Endothelial cell of umbilical vein (primary cell): ENCODE measurements around the gene ADAMTS19. TPM values are rescaled to one million over a fixed set of nuclear protein-coding genes. Genes with fewer than 3 reads are reported as not detected.

ENCODE experiments used
- BruUV-seq: library from RNA; stranded (reverse); fragments of 400-500 nt; replicated peaks from 2 replicates; lab custom pipeline; 2021; lab: Mats Ljungman, UMichigan
- CTCF ChIA-PET: fragments of 300-600, 350-600 bp; sonication (Branson Sonifier 250); formaldehyde crosslinking; loops from one replicate; lab custom pipeline; 2021; ENCODE audit warnings: antibody characterized with exemption, inconsistent platforms; lab: Charles Lee
- POLR2A ChIA-PET: fragments of 300-600, 350-600 bp; sonication (Branson Sonifier 250); formaldehyde crosslinking; loops from one replicate; lab custom pipeline; 2021; ENCODE audit warnings: antibody characterized with exemption, inconsistent platforms; lab: Charles Lee
- DNase-seq: peaks from one replicate; pipeline ENCODE4 v3.0.0-alpha.2; 2011; ENCODE audit warnings: low read depth, low spot score
- FAIRE-seq: peaks from 2 replicates; lab custom pipeline; 2011; peaks lifted over from hg19 to GRCh38; lab: Jason Lieb, UNC
- H2AFZ ChIP-seq: 2 replicates; pipeline ENCODE4 v1.6.0; 2012; ENCODE audit warnings: low read depth, low read length, control low read depth, inconsistent platforms
- H3K27ac ChIP-seq: 2 replicates; pipeline ENCODE4 v1.5.1; 2011; ENCODE audit warnings: low read depth, mild to moderate bottlenecking, control low read depth, low read length, moderate library complexity; ENCODE audit not compliant: insufficient read depth
- H3K27me3 ChIP-seq, 2 experiments: 2 replicates each; pipeline versions ENCODE4 v1.6.0 to v1.6.1; 2011; ENCODE audit warnings: low read length in 2 of 2, mixed read lengths in 1 of 2; ENCODE audit not compliant: control insufficient read depth in 2 of 2, insufficient read depth in 2 of 2
- H3K36me3 ChIP-seq, 2 experiments: 2 replicates in 1 of 2; 3 replicates in 1 of 2; pipeline ENCODE4 v1.5.1; 2011; ENCODE audit warnings: low read length in 2 of 2, mild to moderate bottlenecking in 1 of 2, moderate library complexity in 1 of 2; ENCODE audit not compliant: control insufficient read depth in 2 of 2, insufficient read depth in 2 of 2; ENCODE audit errors: extremely low read depth in 1 of 2
- H3K4me1 ChIP-seq: 3 replicates; pipeline ENCODE4 v1.5.1; 2011; ENCODE audit warnings: mild to moderate bottlenecking, low read length; ENCODE audit not compliant: control insufficient read depth, insufficient read depth; ENCODE audit errors: extremely low read depth
- H3K4me2 ChIP-seq: 2 replicates; pipeline ENCODE4 v1.6.1; 2011; ENCODE audit warnings: low read length, control low read depth, mixed read lengths; ENCODE audit not compliant: insufficient read depth
- H3K4me3 ChIP-seq, 3 experiments: fragments of 200-600 bp in 1 of 3; sonication (generic), shearing (Covaris generic) in 1 of 3; replicated peaks in 1 of 3; 2 replicates each; pipeline ENCODE4 v1.5.1; 2011 to 2016; ENCODE audit warnings: control low read depth in 3 of 3, low read length in 3 of 3, mild to moderate bottlenecking in 2 of 3, inconsistent platforms in 1 of 3, low read depth in 1 of 3, moderate library complexity in 1 of 3; ENCODE audit not compliant: insufficient read depth in 1 of 3
- H3K79me2 ChIP-seq: 2 replicates; pipeline ENCODE4 v1.6.0; 2012; ENCODE audit warnings: low read length, inconsistent platforms; ENCODE audit not compliant: control insufficient read depth, insufficient read depth
- H3K9ac ChIP-seq: replicated peaks from 2 replicates; pipeline ENCODE3; 2011; ENCODE audit warnings: low read length, control low read depth; ENCODE audit not compliant: insufficient read depth; ENCODE audit errors: extremely low read depth
- H3K9me1 ChIP-seq: replicated peaks from 3 replicates; pipeline ENCODE4 v1.6.0; 2011; ENCODE audit warnings: mild to moderate bottlenecking, low read length; ENCODE audit not compliant: control insufficient read depth, insufficient read depth; ENCODE audit errors: extremely low read depth
- H3K9me3 ChIP-seq: replicated peaks from 2 replicates; pipeline ENCODE4 v1.5.1; 2012; ENCODE audit warnings: low read length, inconsistent platforms; ENCODE audit not compliant: control insufficient read depth, insufficient read depth
- H4K20me1 ChIP-seq: replicated peaks from 2 replicates; pipeline ENCODE3; 2011; ENCODE audit warnings: mild to moderate bottlenecking, low read length; ENCODE audit not compliant: control insufficient read depth, insufficient read depth; ENCODE audit errors: extremely low read depth
- CTCF ChIP-seq, 2 donors: IDR thresholded peaks; 1 replicate in 1 of 2; 2 replicates in 1 of 2; pipeline ENCODE4 v1.5.1; 2011; ENCODE audit warnings: low read length in 2 of 2, mild to moderate bottlenecking in 2 of 2, moderate library complexity in 2 of 2, control low read depth in 1 of 2, inconsistent platforms in 1 of 2, low read depth in 1 of 2; ENCODE audit not compliant: insufficient read depth in 1 of 2; ENCODE audit errors: extremely low read depth in 1 of 2
- EZH2 ChIP-seq: IDR thresholded peaks from 2 replicates; pipeline ENCODE4 v1.6.1; 2012; ENCODE audit warnings: borderline replicate concordance, low read depth, mild to moderate bottlenecking, moderate library complexity, low read length, inconsistent platforms; ENCODE audit not compliant: severe bottlenecking
- FOS ChIP-seq: IDR thresholded peaks from 2 replicates; pipeline ENCODE4 v1.6.1; 2011; ENCODE audit warnings: mild to moderate bottlenecking, low read length, moderate library complexity, borderline replicate concordance; ENCODE audit not compliant: insufficient read depth
- MAX ChIP-seq: IDR thresholded peaks from 2 replicates; pipeline ENCODE4 v1.6.1; 2011; ENCODE audit not compliant: insufficient read depth, insufficient read length
- MYC ChIP-seq: IDR thresholded peaks from one replicate; pipeline ENCODE4 v1.6.1; 2011; ENCODE audit warnings: mild to moderate bottlenecking, low read depth, low read length
- POLR2A ChIP-seq: IDR thresholded peaks from 2 replicates; pipeline ENCODE4 v1.6.1; 2012; ENCODE audit warnings: low read depth, mild to moderate bottlenecking, control low read depth, low read length
- dilution Hi-C: fragments of 300-500 bp; cut with MboI; formaldehyde crosslinking; loops from one replicate; pipeline ENCODE4 v1.15.0; 2019; ENCODE audit warnings: low sequenced_read_pairs; ENCODE audit not compliant: extremely low pct_ligation_motif_present
- intact Hi-C: fragments of 100-400 bp; cut with micrococcal nuclease; formaldehyde crosslinking; loops from one replicate; pipeline ENCODE4 v1.10.0; 2022
- polyA plus RNA-seq, 4 experiments: library from polyadenylated mRNA; depleted of rRNA in 3 of 4; stranded (reverse) in 3 of 4; unstranded in 1 of 4; fragments of >200 nt; gene quantifications; 2 replicates each; pipeline versions ENCODE4 v1.2.1 to v1.2.3, GENCODE V29; 2011 to 2012; ENCODE audit warnings: missing spikeins in 1 of 4
- total RNA-seq: library from RNA; stranded (reverse); gene quantifications from 2 replicates; pipeline ENCODE4 v1.2.3, GENCODE V29; 2021

ADAMTS19 gene
- total and polyA plus RNA-seq, 2 donors (not counting 3 experiments of a cell fraction or from before 2014, with no cell fraction given): not detected

- Histone ChIP-seq H3K36me3 (no peaks in the 10 kb centered on the region), H3K27me3 (no peaks in the 10 kb centered on the region), H2AFZ (no peak overlapping the region), H3K27ac (no peak overlapping the region), H3K4me3 (no peak overlapping the region), H4K20me1 (no peaks in the 10 kb centered on the region), H3K9me3 (no peaks in the 10 kb centered on the region), H3K79me2 (no peaks in the 10 kb centered on the region), H3K9ac (no peak overlapping the region), H3K9me1 (no peaks in the 10 kb centered on the region), H3K4me1 (no peaks in the 10 kb centered on the region), H3K4me2 (no peak overlapping the region)
- ChIA-PET CTCF (interaction anchor here (1.3 kb wide), 1 partner anchor 28 kb away, joined by 5 read pairs; no protein-coding TSS in a partner anchor), POLR2A (no interaction called here)
- DNase-seq: no peak
- dilution Hi-C loops (no loop called here), intact Hi-C loops (no loop called here)
- TF ChIP-seq POLR2A (no peak), CTCF (IDR thresholded peaks at IDR 0.05; ENCODE audit: extremely low read depth in 1 of 2, insufficient read depth in 1 of 2, low read depth in 1 of 2, low read length in 2 of 2) (no peak), FOS (no peak), EZH2 (no peak), MAX (no peak), MYC (no peak)
- no TSS peak for BruUV-seq
- FAIRE-seq: no peak
Observed at GRCh38 chr5:129743541-129744187, 283.6 kb downstream of the ADAMTS19 start.
